DMS114 treated with DMSO at 0.1 percent for 48 hours (cell line): Measurements from ENCODE around the gene GJB4.
"Not testable (repeated sequence)": the region's sequence is repeated elsewhere in the genome, so short reads cannot be mapped to it uniquely, and the experiment has no call there.

Source experiments
- DNase-seq: peaks from one replicate; lab custom pipeline; 2025; ENCODE audit not compliant: unreplicated experiment; lab: John Stamatoyannopoulos, UW

The GJB4 gene

GRCh38 chr1:34746785-34747637 lies 12.5 kb upstream of the GJB4 start:
- no peak for DNase-seq

- DNase-seq = no peak
Observed at GRCh38 chr1:34747638-34747941, 11.9 kb upstream of the GJB4 start.

- no peak for DNase-seq
Observed at GRCh38 chr1:34749992-34750391, 9.5 kb upstream of the GJB4 start.

GRCh38 chr1:34750610-34751009 lies 8.9 kb upstream of the GJB4 start:
- DNase-seq = no peak

- DNase-seq = no peak
Observed at GRCh38 chr1:34753163-34753562, 6.4 kb upstream of the GJB4 start.

- no peak for DNase-seq
Observed at GRCh38 chr1:34754964-34755637, 4.4 kb upstream of the GJB4 start, which contains the start of gene GJB5. Gene GJB5 (plus strand): TSS chr1:34755047. CDS start chr1:34757331, 2,284 bp downstream.

GRCh38 chr1:34755961-34756360 lies 3.6 kb upstream of the GJB4 start:
- no peak for DNase-seq

GRCh38 chr1:34757386-34757785 lies 2.2 kb upstream of the GJB4 start:
- DNase-seq = no peak

GRCh38 chr1:34758751-34759150 lies 789 bp upstream of the GJB4 start:
- DNase-seq = no peak

GRCh38 chr1:34761176-34761761 lies 1.7 kb downstream of the GJB4 start:
- no peak for DNase-seq

GRCh38 chr1:34761776-34762307 lies 2.3 kb downstream of the GJB4 start:
- no peak for DNase-seq

- no peak for DNase-seq
Observed at GRCh38 chr1:34762474-34763141, 3.1 kb downstream of the GJB4 start.

GRCh38 chr1:34763142-34763781 lies 3.7 kb downstream of the GJB4 start:
- no peak for DNase-seq

- no peak for DNase-seq
Observed at GRCh38 chr1:34768856-34769255, 9.3 kb downstream of the GJB4 start.

GRCh38 chr1:34770891-34771504 lies 11.5 kb downstream of the GJB4 start:
- no peak for DNase-seq

- no peak for DNase-seq
Observed at GRCh38 chr1:34771573-34772371, 12.2 kb downstream of the GJB4 start.

GRCh38 chr1:34773114-34773513 lies 13.6 kb downstream of the GJB4 start:
- DNase-seq = not testable (repeated sequence)

GRCh38 chr1:34774957-34775356 lies 15.4 kb downstream of the GJB4 start:
- DNase-seq = no peak

GRCh38 chr1:34776911-34777310 lies 17.4 kb downstream of the GJB4 start:
- DNase-seq = no peak
